GM12892 (cell line): ENCODE measurements around the gene TSC1.

ENCODE experiments used
- DNase-seq: peaks from one replicate; pipeline ENCODE4 v3.0.0; 2011; ENCODE audit not compliant: insufficient read length
- FAIRE-seq: peaks from 2 replicates; lab custom pipeline; 2011; peaks lifted over from hg19 to GRCh38; lab: Jason Lieb, UNC
- POLR2A ChIP-seq: IDR thresholded peaks from 2 replicates; pipeline ENCODE4 v1.6.1; 2011; ENCODE audit warnings: low read depth, low read length, control low read depth
- POLR2AphosphoS5 ChIP-seq: IDR thresholded peaks from 2 replicates; pipeline ENCODE4 v1.6.1; 2011; ENCODE audit warnings: low read depth, low read length, control low read depth
- TAF1 ChIP-seq: IDR thresholded peaks from 2 replicates; pipeline ENCODE4 v1.6.1; 2011; ENCODE audit warnings: low read depth, mild to moderate bottlenecking, control low read depth, low read length, borderline replicate concordance

The TSC1 gene

DNA sequence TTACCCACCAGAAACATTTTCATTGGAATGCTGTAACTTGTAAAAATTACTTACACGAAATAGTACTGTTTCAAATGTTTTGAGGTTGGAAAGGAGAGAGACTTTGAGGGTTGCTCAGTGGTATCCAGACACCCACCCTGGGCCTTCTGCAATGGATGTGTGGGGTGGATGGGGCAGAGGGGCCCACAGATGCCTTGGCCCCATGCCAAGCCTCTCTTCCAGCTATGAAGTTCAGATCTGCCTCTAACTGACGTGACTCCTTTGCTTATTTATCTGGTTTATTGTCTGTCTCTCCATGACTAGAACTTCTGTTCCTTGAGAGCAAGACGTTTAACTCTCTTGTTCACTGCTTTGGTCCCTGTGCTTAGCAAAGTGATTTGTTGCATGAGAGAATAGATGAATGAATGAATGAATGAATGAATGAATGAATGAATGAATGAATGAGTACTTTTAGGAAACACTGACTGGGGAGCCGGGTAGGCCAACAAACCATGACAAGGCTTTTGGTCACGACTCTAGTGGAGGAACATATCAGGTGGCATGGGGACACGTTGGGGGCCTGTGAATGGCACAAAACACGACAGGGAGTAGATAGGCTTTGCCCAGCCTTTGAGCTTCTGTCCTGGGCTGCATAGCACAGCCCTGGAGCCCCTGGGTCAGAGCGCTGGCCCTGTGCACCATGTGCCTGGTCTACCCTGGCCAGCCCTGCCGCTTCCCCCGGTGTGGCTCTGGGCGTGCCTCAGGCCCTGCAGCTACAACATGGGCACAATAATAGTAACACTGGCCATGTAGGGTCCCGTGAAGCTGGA is 98.1 kb downstream of the TSC1 start:
- no peak for TF ChIP-seq POLR2A
- TF ChIP-seq TAF1: no peak
- no peak for TF ChIP-seq POLR2AphosphoS5
- DNase-seq: no peak
- no peak for FAIRE-seq

DNA sequence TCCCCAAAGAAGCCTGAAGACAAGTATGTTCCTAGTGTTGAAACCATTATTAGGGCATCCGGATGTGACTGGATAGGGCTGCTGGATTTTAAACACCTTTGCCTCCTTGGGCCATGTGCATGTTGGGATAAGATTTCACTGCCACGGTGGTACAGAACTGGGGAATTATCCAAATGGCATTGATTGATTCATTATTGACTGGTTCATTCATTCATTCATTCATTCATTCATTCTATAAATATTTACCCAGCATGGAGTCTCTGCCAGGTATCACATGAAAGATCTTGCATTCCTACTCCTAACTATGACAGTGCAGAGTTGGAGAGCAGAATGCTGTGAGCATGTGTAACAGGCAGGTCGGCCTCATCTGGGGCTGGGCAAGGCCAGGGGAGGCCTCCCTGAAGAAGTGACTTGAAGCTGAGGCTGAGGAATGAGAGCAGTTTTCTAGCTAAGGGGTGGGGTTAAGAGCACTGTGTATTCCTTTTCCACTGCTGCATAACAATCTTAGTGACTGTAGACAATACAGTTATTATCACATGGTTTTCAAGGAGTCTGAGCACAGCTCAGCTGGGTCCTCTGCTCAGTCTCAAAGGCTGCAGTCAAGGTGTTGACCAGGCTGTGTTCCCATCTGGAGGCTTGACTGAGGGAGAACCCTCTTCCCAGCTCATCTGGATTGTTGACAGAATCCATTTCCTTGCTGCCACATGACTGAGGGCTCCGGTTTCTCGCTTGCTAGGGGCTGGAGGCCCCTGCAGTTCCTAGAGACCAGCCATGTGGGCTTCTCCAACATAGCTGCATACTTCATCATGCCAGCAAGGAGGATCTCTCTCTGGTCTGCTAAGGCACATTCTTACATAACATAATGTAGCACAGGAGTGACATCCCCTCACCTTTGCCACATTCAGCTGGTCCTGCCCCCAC is 102.0 kb downstream of the TSC1 start:
- DNase-seq: no peak
- no peak for FAIRE-seq
- TF ChIP-seq POLR2A (no peak), TAF1 (no peak), POLR2AphosphoS5 (no peak)
